Right lobe of liver (tissue), 6 donors: ENCODE data around the gene OPRL1. TPM values are rescaled to one million over a fixed set of nuclear protein-coding genes. Genes with fewer than 3 reads are reported as not detected.

Source experiments
- ATAC-seq, 4 donors: fragments of 200-7000 bp; cut with Tn5 transposase; one replicate each; pipeline ENCODE4 v1.9.1; 2020; ENCODE audit warnings: mild to moderate bottlenecking in 4 of 4, moderate library complexity in 4 of 4
- DNase-seq, 3 donors: peaks; one replicate each; pipeline ENCODE4 v3.0.0-alpha.2; 2020
- H3K27ac ChIP-seq, 3 donors: fragments of 200-600 bp; one replicate each; pipeline ENCODE4 v1.8.0; 2022
- H3K27me3 ChIP-seq, 2 donors: fragments of 200-600 bp; one replicate each; pipeline ENCODE4 v1.8.0; 2022
- H3K36me3 ChIP-seq, 4 donors: fragments of 200-600 bp; sonication (generic) in 1 of 4; one replicate each; pipeline versions ENCODE4 v1.5.1 to v1.8.0; 2017 to 2022; ENCODE audit warnings: control low read depth in 1 of 4
- H3K4me1 ChIP-seq, 4 donors: fragments of 200-600 bp; sonication (generic) in 1 of 4; one replicate each; pipeline versions ENCODE4 v1.5.1 to v1.8.0; 2017 to 2022; ENCODE audit warnings: control low read depth in 1 of 4
- H3K4me3 ChIP-seq, 3 donors: fragments of 200-600 bp; one replicate each; pipeline ENCODE4 v1.8.0; 2022
- H3K9me3 ChIP-seq, 4 donors: fragments of 200-600 bp; sonication (generic) in 1 of 4; one replicate each; pipeline versions ENCODE4 v1.5.1 to v1.8.0; 2017 to 2022; ENCODE audit warnings: control low read depth in 1 of 4
- POLR2A ChIP-seq: fragments of 450-650 bp; IDR thresholded peaks from one replicate; pipeline ENCODE4 v1.6.1; 2017; ENCODE audit warnings: antibody characterized with exemption, mild to moderate bottlenecking
- WGBS: methylation state at CpG from one replicate; pipeline ENCODE4 v1.1.6; 2018; ENCODE audit warnings: low coverage, low lambda C conversion rate; ENCODE audit not compliant: insufficient coverage; ENCODE audit errors: missing lambda C conversion rate; 5-methylcytosine and 5-hydroxymethylcytosine counted together
- intact Hi-C, 2 donors: fragments of 100-400 bp; cut with DNase I; formaldehyde crosslinking; loops; one replicate each; pipeline versions ENCODE4 v1.11.2 to v1.14.1; 2022
- total RNA-seq, 6 experiments: library from RNA; depleted of rRNA in 2 of 6; stranded (reverse); fragments of >200 nt in 2 of 6; fragmentation: NEBNext Ultra II Directional in 3 of 6; extraction: Animal tissue kit (Norgen Biotek cat#: 25700) in 3 of 6; gene quantifications; one replicate each; pipeline versions ENCODE4 v1.1.0 to v1.2.4, GENCODE V29; 2016 to 2023
- TF ChIP-seq, protein P1 (sequence below), 4 donors: fragments of 200-600 bp in 3 of 4; fragments of 450-650 bp in 1 of 4; IDR thresholded peaks; one replicate each; pipeline versions ENCODE4 v1.5.1 to v1.8.0; 2016 to 2022; ENCODE audit warnings: antibody characterized with exemption in 4 of 4, mild to moderate bottlenecking in 2 of 4
- donor health status: DM: no; HTN: yes; CAD: no.
- donor health status: DM: no; HTN: no; CAD: no.
- donor health status: DM: no; HTN: no; CAD: no.
- donor health status: DM: no; HTN: yes; CAD: no.
- donor health status: DM: no; HTN: yes; CAD: no.

The OPRL1 gene
- total RNA-seq, 6 experiments from 2014 or later, result 0.13 to 0.32 (median 0.25) TPM; not detected in 1

GRCh38 chr20:64103871-64104666, 24.2 kb downstream of the OPRL1 start:
- Histone ChIP-seq H3K27me3 (peaks cover 0 to 9% of the 10 kb centered on the region in 2 donors), H3K4me3 (no peak overlapping the region), H3K27ac (no peak overlapping the region), H3K36me3 (no peaks in the 10 kb centered on the region), H3K4me1 (peaks cover 0 to 5% (median 0%) of the 10 kb centered on the region in 4 donors), H3K9me3 (no peaks in the 10 kb centered on the region)
- TF ChIP-seq, protein P1, sequence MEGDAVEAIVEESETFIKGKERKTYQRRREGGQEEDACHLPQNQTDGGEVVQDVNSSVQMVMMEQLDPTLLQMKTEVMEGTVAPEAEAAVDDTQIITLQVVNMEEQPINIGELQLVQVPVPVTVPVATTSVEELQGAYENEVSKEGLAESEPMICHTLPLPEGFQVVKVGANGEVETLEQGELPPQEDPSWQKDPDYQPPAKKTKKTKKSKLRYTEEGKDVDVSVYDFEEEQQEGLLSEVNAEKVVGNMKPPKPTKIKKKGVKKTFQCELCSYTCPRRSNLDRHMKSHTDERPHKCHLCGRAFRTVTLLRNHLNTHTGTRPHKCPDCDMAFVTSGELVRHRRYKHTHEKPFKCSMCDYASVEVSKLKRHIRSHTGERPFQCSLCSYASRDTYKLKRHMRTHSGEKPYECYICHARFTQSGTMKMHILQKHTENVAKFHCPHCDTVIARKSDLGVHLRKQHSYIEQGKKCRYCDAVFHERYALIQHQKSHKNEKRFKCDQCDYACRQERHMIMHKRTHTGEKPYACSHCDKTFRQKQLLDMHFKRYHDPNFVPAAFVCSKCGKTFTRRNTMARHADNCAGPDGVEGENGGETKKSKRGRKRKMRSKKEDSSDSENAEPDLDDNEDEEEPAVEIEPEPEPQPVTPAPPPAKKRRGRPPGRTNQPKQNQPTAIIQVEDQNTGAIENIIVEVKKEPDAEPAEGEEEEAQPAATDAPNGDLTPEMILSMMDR (IDR thresholded peaks at IDR 0.05), result no peak
- no peak for TF ChIP-seq POLR2A
- peak in 1 of 3 donors; percentile 37 for DNase-seq
- no peak for ATAC-seq
- intact Hi-C loops, result no loop called here
- WGBS, result 70% methylated on average over 15 of the region's 20 CpGs

DNA sequence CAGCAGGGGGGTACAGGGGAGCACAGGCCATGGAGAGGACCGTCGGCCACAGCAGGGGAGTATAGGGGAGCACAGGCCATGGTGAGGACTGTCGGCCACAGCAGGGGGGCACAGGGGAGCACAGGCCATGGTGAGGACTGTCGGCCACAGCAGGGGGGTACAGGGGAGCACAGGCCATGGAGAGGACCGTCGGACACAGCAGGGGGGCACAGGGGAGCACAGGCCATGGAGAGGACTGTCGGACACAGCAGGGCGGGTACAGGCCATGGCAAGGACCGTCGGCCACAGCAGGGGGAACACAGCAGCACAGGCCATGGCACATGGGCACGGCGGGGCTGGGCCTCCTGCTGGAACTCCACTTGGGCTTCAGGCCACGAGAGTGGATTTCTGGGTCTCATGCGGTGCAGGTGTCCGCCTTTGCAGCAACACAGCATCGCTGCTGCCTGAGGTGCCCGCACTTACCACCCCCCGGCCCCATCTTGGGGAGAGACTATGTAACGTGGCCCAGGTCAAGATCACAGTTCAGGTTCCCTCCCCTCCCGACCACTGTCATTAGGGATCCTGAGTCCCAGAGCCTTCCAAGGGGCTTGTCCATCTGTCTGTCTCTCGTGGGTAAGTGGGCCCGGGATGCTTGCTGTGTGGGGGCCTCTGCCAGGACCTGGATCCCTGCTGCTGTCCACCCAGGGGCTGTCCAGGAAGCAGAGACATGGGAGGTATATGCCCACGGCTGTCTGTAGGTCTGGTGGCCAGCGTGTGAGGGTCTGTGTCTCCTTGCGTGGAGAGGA, 25.0 kb downstream of the OPRL1 start:
- Histone ChIP-seq H3K27me3 (peaks cover 0 to 9% of the 10 kb centered on the region in 2 donors), H3K9me3 (no peaks in the 10 kb centered on the region), H3K27ac (no peak overlapping the region), H3K36me3 (no peaks in the 10 kb centered on the region), H3K4me3 (no peak overlapping the region), H3K4me1 (peaks cover 0 to 5% (median 0%) of the 10 kb centered on the region in 4 donors)
- DNase-seq, result peak; percentile 13 to 40 (median 40)
- intact Hi-C loops, result no loop called here
- 77% methylated on average over 8 of the region's 25 CpGs for WGBS
- ATAC-seq, result no peak
- TF ChIP-seq, protein P1 (IDR thresholded peaks at IDR 0.05), result no peak
- TF ChIP-seq POLR2A, result no peak

DNA sequence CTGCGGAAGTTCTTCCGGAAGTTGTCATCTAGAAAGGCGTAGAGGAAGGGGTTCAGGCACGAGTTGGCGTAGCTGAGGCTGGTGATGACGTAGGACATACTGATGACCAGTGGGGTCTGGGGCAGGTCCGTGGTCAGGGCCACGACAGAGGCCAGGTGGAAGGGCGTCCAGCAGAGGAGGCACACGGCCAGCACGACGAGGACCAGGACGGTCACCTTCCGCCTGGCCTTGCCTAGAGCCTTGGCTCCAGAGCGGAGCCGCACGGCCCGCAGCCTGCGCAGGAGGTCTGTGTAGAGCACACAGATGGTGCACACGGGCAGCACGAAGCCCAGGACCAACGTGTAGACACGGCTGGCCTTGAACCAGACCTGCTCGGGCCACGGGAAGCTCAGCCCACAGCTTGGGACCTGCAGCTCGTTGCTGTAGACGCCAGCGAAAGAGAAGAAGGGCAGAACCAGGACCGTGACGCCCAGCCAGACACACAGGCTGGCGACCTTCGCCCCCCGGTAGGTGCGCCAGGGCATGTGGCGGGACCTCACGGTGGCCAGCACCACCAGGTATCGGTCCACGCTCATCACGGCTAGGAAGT, 26.1 kb downstream of the OPRL1 start:
- Histone ChIP-seq H3K27me3 (peaks cover 0 to 9% of the 10 kb centered on the region in 2 donors), H3K4me1 (peaks cover 0 to 5% (median 0%) of the 10 kb centered on the region in 4 donors), H3K27ac (no peak overlapping the region), H3K9me3 (no peaks in the 10 kb centered on the region), H3K4me3 (no peak overlapping the region), H3K36me3 (no peaks in the 10 kb centered on the region)
- WGBS, result 60% methylated on average over 2 of the region's 39 CpGs
- intact Hi-C loops, result no loop called here
- TF ChIP-seq, protein P1 (IDR thresholded peaks at IDR 0.05), result no peak
- TF ChIP-seq POLR2A, result no peak
- ATAC-seq (no peak), DNase-seq (peak in 1 of 3 donors; percentile 43)

- Histone ChIP-seq H3K27me3 (peaks cover 0 to 4% of the 10 kb centered on the region in 2 donors), H3K4me1 (peaks cover 0 to 5% (median 0%) of the 10 kb centered on the region in 4 donors), H3K9me3 (no peaks in the 10 kb centered on the region), H3K4me3 (no peak overlapping the region), H3K36me3 (no peaks in the 10 kb centered on the region), H3K27ac (no peak overlapping the region)
- DNase-seq (peak in 1 of 3 donors; percentile 38), ATAC-seq (no peak)
- 75% methylated on average over 6 of the region's 28 CpGs for WGBS
- TF ChIP-seq POLR2A, result no peak
- TF ChIP-seq, protein P1 (IDR thresholded peaks at IDR 0.05), result no peak
- intact Hi-C loops, result no loop called here
Observed at GRCh38 chr20:64106435-64106961, 26.6 kb downstream of the OPRL1 start.
